GM18870 (cell line): ENCODE measurements around the gene DFFA.
"Not testable (repeated sequence)": the region's sequence is repeated elsewhere in the genome, so short reads cannot be mapped to it uniquely, and the experiment has no call there.

Experiments
- ATAC-seq: cut with Tn5 transposase; IDR thresholded peaks from one replicate; pipeline ENCODE4 v1.9.1; 2021; ENCODE audit warnings: moderate library complexity; ENCODE audit not compliant: unreplicated experiment

DFFA gene

DNA sequence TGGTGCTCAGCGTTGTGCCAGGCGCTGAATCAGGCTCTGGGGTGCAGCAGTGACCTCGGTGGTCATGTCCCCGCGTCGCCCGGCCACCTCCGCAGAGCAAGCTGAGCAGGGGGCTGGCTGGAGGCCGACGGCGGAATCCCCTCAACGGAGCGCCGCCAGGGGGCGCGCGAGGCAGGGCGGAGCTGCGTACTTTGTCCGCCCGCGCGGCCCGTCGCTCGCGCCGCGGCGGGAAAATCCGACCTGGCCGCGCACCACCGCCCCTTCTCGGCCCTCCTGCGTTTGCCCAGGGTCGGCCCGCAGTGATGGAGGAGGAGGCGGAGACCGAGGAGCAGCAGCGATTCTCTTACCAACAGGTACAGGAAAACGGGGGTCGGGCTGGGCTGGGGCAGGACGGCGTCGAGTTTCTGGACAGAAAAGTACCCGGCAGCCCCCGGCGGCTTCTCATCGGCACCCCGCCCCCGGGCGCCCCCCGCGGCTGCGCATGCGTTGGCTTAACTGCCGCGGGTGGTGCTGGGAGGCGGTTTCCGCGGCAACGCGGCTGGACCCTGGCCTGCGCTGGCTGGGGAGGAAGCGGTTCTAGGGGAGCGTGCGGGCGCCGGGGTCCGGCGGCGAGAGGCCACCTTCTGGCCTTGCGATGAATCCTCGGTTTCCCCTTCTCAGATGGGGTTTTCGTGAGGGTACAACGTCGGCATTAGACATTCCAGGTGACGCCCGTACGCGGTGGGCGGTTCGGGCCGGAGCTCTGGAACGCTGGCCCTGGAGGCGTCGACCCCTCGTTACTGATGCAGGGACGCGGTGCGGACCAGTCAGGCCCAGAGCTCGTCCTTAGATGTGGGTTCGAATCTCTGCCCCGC is 41.9 kb downstream of the DFFA start, which contains the start of gene CENPS:
CENPS (plus strand) TSS at position 218 of the 854 bp plus-strand sequence; CDS start at position 303, 85 bp downstream.
- peak; percentile 49 for ATAC-seq

DNA sequence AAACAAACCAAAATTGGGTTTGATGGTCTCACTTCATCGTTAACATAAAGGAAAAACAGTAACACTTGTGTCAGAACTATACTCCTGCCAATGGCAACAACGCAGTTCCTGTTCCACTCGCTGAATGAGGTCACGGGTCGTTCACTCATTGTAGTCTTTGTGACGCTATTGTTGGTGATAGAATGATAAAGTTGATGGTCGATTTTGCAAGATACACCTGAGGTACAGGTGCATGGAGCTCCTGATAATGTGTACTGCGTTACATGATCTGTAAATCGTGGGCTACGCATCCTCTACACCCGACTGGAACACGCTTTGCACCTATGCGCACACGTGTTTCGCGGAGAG is 42.5 kb downstream of the DFFA start:
- peak; percentile 28 for ATAC-seq

DNA sequence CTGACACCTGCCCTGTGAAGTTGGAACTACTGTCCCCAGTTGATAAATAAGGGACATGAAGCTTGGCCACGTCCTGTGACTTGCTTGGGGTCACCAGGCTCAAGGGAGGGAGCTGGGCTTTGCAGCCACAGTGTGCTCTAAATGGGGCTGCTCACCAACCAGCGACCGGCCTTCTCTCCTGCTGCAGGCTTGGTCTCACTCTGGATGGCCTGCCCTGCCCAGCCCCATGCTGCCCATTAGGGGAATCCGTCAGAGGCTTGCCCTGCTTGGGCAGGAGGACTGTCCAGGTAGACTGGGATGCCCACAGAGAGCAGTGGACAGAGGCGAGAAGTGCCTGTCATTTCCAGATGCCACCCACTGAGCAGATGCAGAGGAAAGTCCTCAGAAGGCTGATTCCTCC is 43.3 kb downstream of the DFFA start:
- no peak for ATAC-seq

DNA sequence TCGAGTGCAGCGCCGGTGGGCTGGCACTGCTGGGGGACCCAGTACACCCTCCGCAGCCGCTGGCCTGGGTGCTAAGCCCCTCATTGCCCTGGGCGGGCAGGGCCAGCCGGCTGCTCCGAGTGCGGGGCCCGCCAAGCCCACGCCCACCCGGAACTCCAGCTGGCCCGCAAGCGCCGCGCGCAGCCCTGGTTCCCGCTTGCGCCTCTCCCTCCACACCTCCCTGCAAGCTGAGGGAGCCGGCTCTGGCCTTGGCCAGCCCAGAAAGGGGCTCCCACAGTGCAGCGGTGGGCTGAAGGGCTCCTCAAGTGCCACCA is 45.8 kb downstream of the DFFA start:
- not testable (repeated sequence) for ATAC-seq

DNA sequence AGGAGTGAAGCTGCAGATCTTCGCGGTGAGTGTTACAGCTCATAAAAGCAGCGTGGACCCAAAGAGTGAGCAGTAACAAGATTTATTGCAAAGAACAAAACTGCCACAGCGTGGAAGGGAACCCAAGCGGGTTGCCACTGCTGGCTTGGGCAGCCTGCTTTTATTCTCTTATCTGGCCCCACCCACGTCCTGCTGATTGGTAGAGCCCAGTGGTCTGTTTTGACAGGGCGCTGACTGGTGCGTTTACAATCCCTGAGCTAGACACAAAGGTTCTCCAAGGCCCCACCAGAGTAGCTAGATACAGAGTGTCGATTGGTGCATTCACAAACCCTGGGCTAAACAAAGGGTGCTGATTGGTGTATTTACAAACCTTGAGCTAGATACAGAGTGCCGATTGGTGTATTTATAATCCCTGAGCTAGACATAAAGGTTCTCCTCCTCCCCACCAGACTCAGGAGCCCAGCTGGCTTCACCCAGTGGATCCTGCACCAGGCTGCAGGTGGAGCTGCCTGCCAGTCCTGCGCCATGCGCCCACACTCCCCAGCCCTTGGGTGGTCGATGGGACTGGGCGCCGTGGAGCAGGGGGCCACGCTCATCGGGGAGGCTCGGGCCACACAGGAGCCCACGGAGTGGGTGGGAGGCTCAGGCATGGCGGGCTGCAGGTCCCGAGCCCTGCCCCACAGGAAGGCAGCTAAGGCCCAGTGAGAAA is 46.3 kb downstream of the DFFA start:
- not testable (repeated sequence) for ATAC-seq

DNA sequence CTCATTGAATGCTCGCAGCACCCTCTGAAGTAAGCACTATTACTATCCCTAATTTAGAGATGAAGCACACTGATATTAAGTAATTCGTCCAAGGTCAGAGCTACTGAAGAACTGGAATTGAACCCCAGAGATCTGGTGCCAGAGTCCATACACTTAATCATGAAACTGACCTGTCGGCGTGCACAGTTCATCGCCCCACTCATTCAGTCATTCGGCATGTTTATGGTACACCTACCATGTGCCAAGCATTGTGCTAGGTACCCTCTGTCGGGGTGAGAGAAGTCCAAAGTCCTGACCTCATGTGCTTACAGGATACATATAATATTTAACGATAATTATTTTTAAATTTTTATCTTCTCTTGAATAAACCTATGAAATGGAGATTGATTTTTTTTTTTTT is 47.7 kb downstream of the DFFA start:
- ATAC-seq, result no peak

DNA sequence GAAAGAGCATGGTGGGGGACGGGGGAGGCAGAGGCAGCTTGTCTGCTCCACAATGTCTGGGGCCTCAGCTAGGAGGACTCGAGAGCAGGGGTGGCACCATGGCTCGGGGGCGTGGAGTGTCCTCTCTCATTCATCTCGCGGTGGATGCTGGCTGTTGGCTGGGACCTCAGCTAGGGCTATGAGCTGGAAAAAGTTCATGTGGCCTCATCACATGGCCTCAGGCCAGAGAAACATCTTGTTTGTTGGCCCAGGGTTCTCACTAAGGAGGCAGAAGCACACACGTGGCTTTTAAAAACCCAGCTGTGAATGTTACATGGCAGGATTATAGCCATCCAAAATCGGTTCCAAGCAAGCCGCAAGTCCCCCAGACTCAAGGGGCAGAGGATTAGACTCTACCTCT is 48.3 kb downstream of the DFFA start:
- no peak for ATAC-seq

DNA sequence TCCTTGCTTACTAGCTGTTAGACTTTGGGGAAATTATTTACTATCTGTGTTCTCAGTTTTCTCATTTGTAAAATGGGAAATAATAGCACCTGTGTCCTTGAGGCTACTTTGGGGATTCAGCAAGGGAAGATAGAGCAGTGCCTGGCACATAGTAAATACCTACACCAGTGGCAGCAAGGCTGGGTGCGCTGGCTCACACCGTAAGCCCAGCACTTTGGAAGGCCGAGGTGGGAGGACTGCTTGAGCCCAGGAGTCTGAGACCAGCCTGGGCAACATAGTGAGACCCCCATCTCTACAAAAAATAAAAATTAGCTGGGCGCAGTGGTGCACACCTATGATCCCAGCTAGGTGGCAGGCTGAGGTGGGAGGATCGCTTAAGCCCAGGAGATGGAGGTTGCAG is 50.7 kb downstream of the DFFA start:
- ATAC-seq, result no peak

DNA sequence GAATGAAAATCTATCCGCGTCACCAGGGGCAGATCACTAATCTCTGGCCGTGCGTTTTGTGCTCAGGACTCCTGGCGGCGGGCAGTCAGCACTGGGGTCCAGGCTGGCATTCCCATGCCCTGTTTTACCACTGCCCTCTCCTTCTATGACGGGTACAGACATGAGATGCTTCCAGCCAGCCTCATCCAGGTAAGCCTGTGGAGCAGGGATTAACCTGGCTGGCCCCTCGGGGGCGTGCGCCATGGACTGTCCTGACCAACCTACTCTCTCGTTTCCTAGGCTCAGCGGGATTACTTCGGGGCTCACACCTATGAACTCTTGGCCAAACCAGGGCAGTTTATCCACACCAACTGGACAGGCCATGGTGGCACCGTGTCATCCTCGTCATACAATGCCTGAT is 53.0 kb downstream of the DFFA start:
- no peak for ATAC-seq

DNA sequence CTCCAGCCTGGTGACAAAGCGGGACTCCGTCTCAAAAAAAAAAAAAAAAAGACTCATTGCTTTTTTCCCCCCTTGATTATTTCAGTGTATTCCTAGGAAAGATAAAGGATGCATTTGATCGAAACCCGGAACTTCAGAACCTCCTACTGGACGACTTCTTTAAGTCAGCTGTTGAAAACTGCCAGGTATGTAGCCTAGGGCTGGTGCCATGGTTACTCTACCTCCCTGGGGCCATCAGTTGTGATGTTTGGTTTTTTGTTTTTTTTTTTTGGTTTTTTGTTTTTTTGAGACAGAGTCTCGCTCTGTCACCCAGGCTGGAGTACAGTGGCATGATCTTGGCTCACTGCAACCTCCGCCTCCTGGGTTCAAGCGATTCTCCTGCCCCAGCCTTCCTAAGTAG is 53.6 kb downstream of the DFFA start:
- not testable (repeated sequence) for ATAC-seq

DNA sequence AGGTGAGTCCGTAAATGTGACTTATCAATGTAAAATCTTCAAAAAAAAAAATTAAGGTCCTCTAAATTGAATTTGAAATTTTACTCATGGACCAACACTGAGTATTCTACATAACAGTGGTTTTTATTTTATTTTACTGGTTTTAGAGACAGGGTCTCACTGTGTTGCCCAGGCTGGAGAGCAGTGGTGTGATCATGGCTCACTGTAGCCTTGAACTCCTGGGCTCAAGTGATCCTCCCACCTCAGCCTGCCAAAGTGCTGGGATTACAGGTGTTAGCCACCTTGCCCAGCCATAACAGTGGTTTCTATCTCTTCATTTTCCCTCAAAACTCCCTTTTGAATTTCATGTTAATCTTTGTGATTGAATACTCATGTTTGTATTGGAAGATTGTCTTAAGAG is 56.4 kb downstream of the DFFA start:
- not testable (repeated sequence) for ATAC-seq

DNA sequence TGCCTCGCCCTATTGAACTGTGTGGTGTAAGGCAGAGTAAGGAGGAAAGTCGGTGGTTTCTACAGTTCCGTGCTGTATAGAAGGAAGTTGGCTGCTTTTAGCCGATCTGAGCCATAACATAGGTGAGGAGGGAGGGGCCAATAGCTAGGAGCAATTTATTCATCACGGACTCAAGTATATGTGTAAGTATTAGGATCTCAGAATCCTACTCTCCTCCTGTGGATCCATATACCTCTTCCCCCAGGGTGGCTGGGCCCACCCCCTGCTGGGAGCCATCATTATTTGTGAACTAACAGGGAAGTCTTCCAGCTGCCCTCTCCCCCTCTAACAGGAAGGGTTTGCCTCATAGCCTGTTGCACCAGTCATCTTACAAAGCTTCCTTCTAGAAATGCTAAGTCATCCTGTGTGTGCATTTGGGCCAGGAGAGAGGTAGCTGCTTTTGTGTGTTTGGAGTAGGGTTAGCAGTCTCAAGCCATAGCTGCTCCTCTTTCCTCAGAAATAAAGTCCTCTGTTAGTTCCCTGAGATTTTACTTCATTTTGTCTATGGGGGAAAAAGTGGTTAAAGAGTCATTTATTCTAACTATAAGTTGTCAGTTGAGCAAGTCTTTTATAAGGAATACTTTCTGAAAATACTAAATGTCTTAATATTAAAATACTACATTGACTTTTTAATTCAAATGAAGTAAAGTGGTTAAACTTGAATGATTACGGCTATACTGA is 57.0 kb downstream of the DFFA start:
- no peak for ATAC-seq

DNA sequence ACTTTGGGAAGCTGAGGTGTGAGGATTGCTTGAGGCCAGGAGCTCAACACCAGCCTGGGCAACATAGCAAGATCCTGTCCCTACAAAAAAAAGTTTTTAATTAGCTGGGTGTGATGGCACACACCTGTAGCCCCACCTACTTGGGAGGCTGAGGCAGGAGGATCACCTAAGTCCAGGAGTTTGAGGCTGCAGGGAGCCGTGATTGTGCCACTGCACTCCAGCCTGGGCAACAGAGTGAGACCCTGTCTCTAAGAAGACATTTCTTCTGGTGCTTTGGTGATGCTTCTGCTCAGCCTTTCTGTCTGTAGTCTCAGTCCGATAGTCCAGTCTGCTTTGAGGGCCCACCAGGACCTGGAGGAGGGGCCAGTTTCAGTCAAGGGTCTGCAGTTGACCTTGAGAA is 65.1 kb downstream of the DFFA start:
- ATAC-seq, result no peak
